Hepatocyte (in vitro differentiated cells): ENCODE results near the gene OR51B2.
"Not testable (repeated sequence)": the region's sequence is repeated elsewhere in the genome, so short reads cannot be mapped to it uniquely, and the experiment has no call there.

ENCODE experiments used
- CTCF ChIP-seq: fragments of 200-600 bp; sonication (generic); IDR thresholded peaks from 2 replicates; pipeline ENCODE4 v1.5.1; 2016; ENCODE audit warnings: antibody characterized with exemption, mild to moderate bottlenecking; ENCODE audit not compliant: poor library complexity
- EZH2 ChIP-seq: fragments of 200-600 bp; sonication (generic); IDR thresholded peaks from 2 replicates; pipeline ENCODE4 v1.6.1; 2016; ENCODE audit warnings: antibody characterized with exemption, mild to moderate bottlenecking, borderline replicate concordance
- EZH2phosphoT487 ChIP-seq: fragments of 200-600 bp; sonication (generic); IDR thresholded peaks from one replicate; pipeline ENCODE4 v1.6.1; 2018; ENCODE audit warnings: antibody characterized with exemption, mild to moderate bottlenecking, low read depth, moderate library complexity; ENCODE audit not compliant: unreplicated experiment, severe bottlenecking

- TF ChIP-seq EZH2, CTCF, EZH2phosphoT487: not testable (repeated sequence)
Observed at GRCh38 chr11:5337253-5337652, 13.2 kb upstream of the OR51B2 start.
